ENCODE measurements around the gene POU6F2.

Gene POU6F2

DNA sequence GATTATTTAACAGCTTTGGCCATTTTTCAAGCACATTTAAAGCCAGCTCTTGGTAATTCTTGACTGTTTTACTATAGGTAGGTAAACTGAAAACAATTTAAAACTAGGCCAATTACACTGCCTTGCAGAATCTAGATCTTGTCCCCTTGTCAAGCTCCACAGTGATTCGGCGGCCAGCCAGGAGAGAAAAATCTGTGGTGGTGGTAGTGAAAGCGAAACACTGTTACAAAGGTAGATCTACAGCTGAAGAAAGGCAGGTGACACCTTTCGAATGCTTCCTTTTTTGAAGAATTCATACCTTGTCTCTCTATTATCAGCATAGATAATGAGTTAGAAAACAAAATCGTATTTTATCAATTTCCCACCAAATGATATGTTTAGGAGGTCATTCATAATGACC, 218.3 kb downstream of the POU6F2 start:
- no peaks in the 10 kb centered on the region for H3K36me3 ChIP-seq (ENCODE audit: control insufficient read depth in 2 of 2, insufficient read depth in 1 of 2, low read length in 2 of 2)
- CTCF ChIA-PET: interaction anchor here (0.6 to 0.7 kb wide), 2 partner anchors 9 to 263 kb away, joined by 3 read pairs; no protein-coding TSS in a partner anchor
- no peak overlapping the region for H3K27ac ChIP-seq (ENCODE audit: extremely low read depth, low read depth, low read length)
- POLR2A ChIA-PET: no interaction called here
- no peak for TF ChIP-seq MEIS1 (CRISPR knock-in tag; IDR thresholded peaks at IDR 0.05; ENCODE audit: borderline replicate concordance)
- TF ChIP-seq, protein P1, sequence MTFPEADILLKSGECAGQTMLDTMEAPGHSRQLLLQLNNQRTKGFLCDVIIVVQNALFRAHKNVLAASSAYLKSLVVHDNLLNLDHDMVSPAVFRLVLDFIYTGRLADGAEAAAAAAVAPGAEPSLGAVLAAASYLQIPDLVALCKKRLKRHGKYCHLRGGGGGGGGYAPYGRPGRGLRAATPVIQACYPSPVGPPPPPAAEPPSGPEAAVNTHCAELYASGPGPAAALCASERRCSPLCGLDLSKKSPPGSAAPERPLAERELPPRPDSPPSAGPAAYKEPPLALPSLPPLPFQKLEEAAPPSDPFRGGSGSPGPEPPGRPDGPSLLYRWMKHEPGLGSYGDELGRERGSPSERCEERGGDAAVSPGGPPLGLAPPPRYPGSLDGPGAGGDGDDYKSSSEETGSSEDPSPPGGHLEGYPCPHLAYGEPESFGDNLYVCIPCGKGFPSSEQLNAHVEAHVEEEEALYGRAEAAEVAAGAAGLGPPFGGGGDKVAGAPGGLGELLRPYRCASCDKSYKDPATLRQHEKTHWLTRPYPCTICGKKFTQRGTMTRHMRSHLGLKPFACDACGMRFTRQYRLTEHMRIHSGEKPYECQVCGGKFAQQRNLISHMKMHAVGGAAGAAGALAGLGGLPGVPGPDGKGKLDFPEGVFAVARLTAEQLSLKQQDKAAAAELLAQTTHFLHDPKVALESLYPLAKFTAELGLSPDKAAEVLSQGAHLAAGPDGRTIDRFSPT (tag by site-specific recombination; IDR thresholded peaks at IDR 0.05): no peak
- TF ChIP-seq ZBTB1 (tag by site-specific recombination; IDR thresholded peaks at IDR 0.05): no peak
- TF ChIP-seq, protein P2, sequence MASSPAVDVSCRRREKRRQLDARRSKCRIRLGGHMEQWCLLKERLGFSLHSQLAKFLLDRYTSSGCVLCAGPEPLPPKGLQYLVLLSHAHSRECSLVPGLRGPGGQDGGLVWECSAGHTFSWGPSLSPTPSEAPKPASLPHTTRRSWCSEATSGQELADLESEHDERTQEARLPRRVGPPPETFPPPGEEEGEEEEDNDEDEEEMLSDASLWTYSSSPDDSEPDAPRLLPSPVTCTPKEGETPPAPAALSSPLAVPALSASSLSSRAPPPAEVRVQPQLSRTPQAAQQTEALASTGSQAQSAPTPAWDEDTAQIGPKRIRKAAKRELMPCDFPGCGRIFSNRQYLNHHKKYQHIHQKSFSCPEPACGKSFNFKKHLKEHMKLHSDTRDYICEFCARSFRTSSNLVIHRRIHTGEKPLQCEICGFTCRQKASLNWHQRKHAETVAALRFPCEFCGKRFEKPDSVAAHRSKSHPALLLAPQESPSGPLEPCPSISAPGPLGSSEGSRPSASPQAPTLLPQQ (tag by site-specific recombination; IDR thresholded peaks at IDR 0.05): no peak
- no peak for TF ChIP-seq ZNF776 (tag by site-specific recombination; IDR thresholded peaks at IDR 0.05; ENCODE audit: borderline replicate concordance)
- TF ChIP-seq ZNF146 (tag by site-specific recombination; IDR thresholded peaks at IDR 0.05): no peak
- no peak for TF ChIP-seq OSR2 (tag by site-specific recombination; IDR thresholded peaks at IDR 0.05)
- TF ChIP-seq, protein P3, sequence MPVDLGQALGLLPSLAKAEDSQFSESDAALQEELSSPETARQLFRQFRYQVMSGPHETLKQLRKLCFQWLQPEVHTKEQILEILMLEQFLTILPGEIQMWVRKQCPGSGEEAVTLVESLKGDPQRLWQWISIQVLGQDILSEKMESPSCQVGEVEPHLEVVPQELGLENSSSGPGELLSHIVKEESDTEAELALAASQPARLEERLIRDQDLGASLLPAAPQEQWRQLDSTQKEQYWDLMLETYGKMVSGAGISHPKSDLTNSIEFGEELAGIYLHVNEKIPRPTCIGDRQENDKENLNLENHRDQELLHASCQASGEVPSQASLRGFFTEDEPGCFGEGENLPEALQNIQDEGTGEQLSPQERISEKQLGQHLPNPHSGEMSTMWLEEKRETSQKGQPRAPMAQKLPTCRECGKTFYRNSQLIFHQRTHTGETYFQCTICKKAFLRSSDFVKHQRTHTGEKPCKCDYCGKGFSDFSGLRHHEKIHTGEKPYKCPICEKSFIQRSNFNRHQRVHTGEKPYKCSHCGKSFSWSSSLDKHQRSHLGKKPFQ (tag by site-specific recombination; IDR thresholded peaks at IDR 0.05): no peak
- TF ChIP-seq IKZF3 (tag by site-specific recombination; IDR thresholded peaks at IDR 0.05): no peak
- no peak for TF ChIP-seq ZNF768 (tag by site-specific recombination; IDR thresholded peaks at IDR 0.05)
- no peak for TF ChIP-seq ZNF239 (tag by site-specific recombination; IDR thresholded peaks at IDR 0.05)
- no peak for TF ChIP-seq ZNF658 (tag by site-specific recombination; IDR thresholded peaks at IDR 0.05)
- TF ChIP-seq ZNF791 (tag by site-specific recombination; IDR thresholded peaks at IDR 0.05): no peak
- no peaks in the 10 kb centered on the region; the same call in 1 of the 2 replicates for H3K4me1 ChIP-seq (ENCODE audit: control insufficient read depth, insufficient read depth, low read length)
- H3K9me3 ChIP-seq (ENCODE audit: control insufficient read depth, insufficient read depth, low read depth, low read length): no peaks in the 10 kb centered on the region
- no peak overlapping the region for H3K4me3 ChIP-seq (ENCODE audit: low read depth, low read length)

DNA sequence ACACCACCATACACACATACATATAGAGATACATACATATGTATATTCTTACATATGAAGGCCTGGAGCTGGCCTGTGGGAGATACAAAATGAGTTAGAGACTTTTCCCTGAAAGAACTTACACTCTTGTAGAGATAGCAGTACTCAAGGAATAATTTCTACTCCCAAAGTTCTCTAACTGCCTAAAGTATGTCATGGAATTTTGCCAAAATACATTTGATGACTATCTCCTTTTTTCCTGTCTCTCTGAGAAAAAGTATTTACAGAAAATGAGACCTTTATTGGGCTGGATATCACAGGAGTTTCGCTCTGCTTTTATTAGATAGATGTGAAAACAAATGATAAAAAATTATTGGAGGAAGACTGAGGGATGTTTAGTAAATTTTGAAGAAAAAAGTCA, 220.1 kb downstream of the POU6F2 start:
- H3K9me3 ChIP-seq (ENCODE audit: control insufficient read depth, insufficient read depth, low read depth, low read length): no peaks in the 10 kb centered on the region
- ChIA-PET POLR2A (no interaction called here), CTCF (no interaction called here)
- no peaks in the 10 kb centered on the region; the same call in 1 of the 2 replicates for H3K4me1 ChIP-seq (ENCODE audit: control insufficient read depth, insufficient read depth, low read length)
- H3K27ac ChIP-seq (ENCODE audit: extremely low read depth, low read depth, low read length): no peak overlapping the region
- H3K4me3 ChIP-seq (ENCODE audit: low read depth, low read length): no peak overlapping the region
- no peaks in the 10 kb centered on the region for H3K36me3 ChIP-seq (ENCODE audit: control insufficient read depth in 2 of 2, insufficient read depth in 1 of 2, low read length in 2 of 2)
- TF ChIP-seq, protein P4, sequence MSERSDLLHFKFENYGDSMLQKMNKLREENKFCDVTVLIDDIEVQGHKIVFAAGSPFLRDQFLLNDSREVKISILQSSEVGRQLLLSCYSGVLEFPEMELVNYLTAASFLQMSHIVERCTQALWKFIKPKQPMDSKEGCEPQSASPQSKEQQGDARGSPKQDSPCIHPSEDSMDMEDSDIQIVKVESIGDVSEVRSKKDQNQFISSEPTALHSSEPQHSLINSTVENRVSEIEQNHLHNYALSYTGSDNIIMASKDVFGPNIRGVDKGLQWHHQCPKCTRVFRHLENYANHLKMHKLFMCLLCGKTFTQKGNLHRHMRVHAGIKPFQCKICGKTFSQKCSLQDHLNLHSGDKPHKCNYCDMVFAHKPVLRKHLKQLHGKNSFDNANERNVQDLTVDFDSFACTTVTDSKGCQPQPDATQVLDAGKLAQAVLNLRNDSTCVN (tag by site-specific recombination; optimal IDR thresholded peaks at IDR 0.05): no peak
- TF ChIP-seq, protein P5, sequence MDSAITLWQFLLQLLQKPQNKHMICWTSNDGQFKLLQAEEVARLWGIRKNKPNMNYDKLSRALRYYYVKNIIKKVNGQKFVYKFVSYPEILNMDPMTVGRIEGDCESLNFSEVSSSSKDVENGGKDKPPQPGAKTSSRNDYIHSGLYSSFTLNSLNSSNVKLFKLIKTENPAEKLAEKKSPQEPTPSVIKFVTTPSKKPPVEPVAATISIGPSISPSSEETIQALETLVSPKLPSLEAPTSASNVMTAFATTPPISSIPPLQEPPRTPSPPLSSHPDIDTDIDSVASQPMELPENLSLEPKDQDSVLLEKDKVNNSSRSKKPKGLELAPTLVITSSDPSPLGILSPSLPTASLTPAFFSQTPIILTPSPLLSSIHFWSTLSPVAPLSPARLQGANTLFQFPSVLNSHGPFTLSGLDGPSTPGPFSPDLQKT (IDR thresholded peaks at IDR 0.05; ENCODE audit: borderline replicate concordance, low read depth, low read length): no peak
- TF ChIP-seq, protein P6, sequence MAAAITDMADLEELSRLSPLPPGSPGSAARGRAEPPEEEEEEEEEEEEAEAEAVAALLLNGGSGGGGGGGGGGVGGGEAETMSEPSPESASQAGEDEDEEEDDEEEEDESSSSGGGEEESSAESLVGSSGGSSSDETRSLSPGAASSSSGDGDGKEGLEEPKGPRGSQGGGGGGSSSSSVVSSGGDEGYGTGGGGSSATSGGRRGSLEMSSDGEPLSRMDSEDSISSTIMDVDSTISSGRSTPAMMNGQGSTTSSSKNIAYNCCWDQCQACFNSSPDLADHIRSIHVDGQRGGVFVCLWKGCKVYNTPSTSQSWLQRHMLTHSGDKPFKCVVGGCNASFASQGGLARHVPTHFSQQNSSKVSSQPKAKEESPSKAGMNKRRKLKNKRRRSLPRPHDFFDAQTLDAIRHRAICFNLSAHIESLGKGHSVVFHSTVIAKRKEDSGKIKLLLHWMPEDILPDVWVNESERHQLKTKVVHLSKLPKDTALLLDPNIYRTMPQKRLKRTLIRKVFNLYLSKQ (tag by site-specific recombination; IDR thresholded peaks at IDR 0.05; ENCODE audit: borderline replicate concordance): no peak
- TF ChIP-seq, protein P7, sequence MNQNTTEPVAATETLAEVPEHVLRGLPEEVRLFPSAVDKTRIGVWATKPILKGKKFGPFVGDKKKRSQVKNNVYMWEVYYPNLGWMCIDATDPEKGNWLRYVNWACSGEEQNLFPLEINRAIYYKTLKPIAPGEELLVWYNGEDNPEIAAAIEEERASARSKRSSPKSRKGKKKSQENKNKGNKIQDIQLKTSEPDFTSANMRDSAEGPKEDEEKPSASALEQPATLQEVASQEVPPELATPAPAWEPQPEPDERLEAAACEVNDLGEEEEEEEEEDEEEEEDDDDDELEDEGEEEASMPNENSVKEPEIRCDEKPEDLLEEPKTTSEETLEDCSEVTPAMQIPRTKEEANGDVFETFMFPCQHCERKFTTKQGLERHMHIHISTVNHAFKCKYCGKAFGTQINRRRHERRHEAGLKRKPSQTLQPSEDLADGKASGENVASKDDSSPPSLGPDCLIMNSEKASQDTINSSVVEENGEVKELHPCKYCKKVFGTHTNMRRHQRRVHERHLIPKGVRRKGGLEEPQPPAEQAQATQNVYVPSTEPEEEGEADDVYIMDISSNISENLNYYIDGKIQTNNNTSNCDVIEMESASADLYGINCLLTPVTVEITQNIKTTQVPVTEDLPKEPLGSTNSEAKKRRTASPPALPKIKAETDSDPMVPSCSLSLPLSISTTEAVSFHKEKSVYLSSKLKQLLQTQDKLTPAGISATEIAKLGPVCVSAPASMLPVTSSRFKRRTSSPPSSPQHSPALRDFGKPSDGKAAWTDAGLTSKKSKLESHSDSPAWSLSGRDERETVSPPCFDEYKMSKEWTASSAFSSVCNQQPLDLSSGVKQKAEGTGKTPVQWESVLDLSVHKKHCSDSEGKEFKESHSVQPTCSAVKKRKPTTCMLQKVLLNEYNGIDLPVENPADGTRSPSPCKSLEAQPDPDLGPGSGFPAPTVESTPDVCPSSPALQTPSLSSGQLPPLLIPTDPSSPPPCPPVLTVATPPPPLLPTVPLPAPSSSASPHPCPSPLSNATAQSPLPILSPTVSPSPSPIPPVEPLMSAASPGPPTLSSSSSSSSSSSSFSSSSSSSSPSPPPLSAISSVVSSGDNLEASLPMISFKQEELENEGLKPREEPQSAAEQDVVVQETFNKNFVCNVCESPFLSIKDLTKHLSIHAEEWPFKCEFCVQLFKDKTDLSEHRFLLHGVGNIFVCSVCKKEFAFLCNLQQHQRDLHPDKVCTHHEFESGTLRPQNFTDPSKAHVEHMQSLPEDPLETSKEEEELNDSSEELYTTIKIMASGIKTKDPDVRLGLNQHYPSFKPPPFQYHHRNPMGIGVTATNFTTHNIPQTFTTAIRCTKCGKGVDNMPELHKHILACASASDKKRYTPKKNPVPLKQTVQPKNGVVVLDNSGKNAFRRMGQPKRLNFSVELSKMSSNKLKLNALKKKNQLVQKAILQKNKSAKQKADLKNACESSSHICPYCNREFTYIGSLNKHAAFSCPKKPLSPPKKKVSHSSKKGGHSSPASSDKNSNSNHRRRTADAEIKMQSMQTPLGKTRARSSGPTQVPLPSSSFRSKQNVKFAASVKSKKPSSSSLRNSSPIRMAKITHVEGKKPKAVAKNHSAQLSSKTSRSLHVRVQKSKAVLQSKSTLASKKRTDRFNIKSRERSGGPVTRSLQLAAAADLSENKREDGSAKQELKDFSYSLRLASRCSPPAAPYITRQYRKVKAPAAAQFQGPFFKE (tag by site-specific recombination; IDR thresholded peaks at IDR 0.05; ENCODE audit: borderline replicate concordance): no peak
- TF ChIP-seq, protein P8, sequence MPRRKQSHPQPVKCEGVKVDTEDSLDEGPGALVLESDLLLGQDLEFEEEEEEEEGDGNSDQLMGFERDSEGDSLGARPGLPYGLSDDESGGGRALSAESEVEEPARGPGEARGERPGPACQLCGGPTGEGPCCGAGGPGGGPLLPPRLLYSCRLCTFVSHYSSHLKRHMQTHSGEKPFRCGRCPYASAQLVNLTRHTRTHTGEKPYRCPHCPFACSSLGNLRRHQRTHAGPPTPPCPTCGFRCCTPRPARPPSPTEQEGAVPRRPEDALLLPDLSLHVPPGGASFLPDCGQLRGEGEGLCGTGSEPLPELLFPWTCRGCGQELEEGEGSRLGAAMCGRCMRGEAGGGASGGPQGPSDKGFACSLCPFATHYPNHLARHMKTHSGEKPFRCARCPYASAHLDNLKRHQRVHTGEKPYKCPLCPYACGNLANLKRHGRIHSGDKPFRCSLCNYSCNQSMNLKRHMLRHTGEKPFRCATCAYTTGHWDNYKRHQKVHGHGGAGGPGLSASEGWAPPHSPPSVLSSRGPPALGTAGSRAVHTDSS (tag by site-specific recombination; IDR thresholded peaks at IDR 0.05): no peak

Measured in HEK293 (cell line).